SH-SY5Y (cell line): Measurements from ENCODE around the gene IL12RB1.

ENCODE experiments used
- GATA2 ChIP-seq: IDR thresholded peaks from 2 replicates; pipeline ENCODE4 v1.6.1; 2011; ENCODE audit warnings: mild to moderate bottlenecking, low read depth, low read length
- GATA3 ChIP-seq: IDR thresholded peaks from 2 replicates; pipeline ENCODE4 v1.6.1; 2011; ENCODE audit warnings: low read depth, mild to moderate bottlenecking, low read length, moderate library complexity

- TF ChIP-seq GATA3 (no peak), GATA2 (no peak)
Observed at GRCh38 chr19:18112989-18113478, 26.3 kb upstream of the IL12RB1 start.
